CD4-positive, alpha-beta T cell treated with Interleukin-15 for 4 hours (primary cell): ENCODE data around the gene PPM1A.

Experiments used
- DNase-seq: peaks from one replicate; pipeline ENCODE4 v3.0.0-alpha.2; 2020; ENCODE audit warnings: low spot score

PPM1A gene

DNA sequence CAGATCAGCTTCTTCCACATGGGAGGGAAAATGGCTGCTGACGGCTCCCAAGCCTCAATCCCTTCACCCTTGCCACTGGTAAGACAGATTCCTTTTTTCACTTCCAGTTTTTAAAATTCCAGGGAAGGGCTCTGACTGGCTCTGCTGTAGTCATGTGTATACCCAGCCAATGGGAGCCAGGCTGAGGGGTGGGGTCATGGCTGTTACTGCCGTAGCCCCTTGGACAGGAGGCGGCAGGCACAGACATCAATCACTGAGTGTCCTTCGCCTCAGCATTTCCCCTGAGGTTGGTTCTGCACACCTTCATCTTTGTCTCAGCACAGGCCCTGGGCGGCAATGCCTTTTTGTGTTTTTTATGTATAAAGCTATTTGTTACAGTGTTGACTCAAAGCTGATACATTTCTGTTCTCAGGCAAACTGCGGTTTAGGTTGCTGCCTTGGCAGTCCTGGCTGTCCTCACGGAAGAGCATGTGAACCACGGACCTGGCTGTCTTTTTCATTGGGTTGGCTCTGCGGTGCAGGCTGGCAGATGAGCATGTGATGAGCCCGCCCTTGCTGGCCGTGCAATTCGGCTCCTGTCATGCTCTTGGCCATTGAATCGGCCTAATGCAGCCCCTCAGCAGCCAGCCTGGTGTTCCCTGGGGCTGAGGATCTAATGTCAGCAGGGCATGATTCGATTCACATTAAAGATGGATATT, 74.3 kb downstream of the PPM1A start:
- DNase-seq: no peak

- no peak for DNase-seq
These were observed 75.8 kb downstream of the PPM1A start for GRCh38 chr14:60324837-60325236.

- DNase-seq: no peak
These were observed 77.3 kb downstream of the PPM1A start for GRCh38 chr14:60326274-60326673.

DNA sequence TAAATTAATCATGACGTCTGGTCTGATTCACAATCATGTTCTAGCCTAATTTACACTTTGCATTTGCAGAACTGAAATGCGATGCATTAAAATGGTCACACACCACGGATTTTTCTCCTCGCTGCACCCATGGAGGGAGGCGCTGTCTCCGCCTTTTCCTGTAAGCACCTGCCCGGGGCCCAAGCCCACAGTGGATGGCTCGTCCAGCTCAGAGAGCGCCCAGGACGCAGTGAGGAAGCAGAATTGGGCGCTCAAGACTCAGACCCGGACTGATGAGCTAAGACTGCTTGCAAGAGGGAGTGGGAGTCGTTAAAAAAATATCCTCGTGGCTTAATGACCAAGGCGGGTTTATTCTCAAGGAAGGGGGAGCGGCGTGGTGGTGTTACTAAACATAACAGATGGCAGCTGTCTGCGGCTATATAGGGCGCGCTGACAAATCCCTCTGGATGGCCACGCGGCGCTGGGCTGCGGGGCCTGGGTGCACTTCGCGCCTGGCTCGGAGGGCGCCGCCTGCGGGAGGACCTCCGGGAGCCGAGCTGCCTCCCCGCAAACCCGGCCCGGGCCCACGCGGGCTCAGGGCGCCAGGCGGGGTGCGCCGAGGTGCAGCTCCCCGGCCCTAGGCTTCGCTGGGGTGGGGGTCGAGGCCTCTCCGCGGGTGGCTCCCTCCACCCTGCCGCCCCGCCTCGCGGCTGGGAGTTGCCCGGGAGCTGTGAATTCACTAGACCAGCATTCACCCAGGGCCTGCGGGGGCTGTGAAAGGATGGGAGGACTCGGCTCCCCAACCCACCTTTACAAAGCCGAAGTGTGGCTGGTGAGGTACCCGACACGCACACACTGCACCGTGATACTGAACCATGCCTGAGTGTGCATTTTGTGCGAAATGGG, 78.7 kb downstream of the PPM1A start:
- peak; percentile 22 for DNase-seq

GRCh38 chr14:60328583-60328982, 79.6 kb downstream of the PPM1A start:
- no peak for DNase-seq

DNA sequence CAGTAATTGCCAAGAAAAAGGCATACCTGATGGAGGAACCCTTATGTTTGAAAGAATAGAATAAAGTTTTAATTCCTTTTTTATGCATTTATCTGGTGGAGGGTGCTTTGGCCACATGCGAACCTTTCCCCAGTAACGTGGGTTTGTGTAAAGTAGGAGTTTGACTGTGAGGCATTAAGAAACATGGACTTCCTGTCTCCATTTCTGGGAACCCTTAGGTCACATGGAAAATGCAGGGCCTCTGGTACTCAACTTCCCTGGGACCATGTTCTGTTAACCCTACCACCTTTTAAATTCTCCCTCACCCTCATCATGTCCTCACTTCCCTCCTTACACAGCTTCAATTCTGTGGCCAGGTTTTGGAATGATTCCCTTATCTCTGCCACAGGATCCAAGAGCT, 80.3 kb downstream of the PPM1A start:
- no peak for DNase-seq

DNA sequence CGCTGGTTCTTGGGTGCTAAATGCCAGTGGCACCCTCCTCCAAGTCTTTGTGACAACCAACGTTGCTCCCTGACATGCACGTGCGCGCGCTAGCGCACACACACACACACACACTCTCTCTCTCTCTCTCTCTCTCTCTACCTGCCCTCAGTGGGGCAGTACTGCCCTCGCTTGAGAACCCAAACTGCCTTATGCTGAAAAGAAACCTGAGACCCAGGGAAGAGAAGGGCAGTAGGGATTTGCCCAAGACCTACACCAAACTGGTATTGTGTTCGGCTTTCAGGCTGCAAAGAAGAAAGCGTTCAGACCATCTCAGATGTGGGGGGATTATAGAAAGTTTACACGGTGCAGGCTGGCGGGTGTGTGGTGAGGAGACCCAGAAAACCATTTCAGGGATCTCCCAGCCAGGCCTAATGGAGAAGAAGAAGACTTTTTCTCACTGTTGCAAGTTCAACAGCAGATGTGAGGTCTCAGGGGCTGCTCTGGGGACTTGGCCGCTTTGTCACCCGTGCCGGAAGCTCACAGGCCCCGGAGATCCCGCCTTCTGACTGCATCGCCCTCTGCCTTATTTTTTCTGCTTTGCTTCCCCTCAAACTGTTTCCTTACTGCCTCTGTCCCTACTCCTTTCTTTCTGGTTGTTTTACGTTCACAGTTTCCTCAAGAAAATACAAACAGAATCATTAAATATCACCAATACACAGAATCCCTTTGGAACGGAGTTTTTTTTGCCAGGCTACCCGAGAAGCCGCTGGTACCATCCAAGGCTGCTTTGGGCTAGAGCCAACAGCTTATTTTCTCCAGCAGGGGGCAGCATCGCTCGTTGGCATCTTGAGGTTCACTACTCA, 82.4 kb downstream of the PPM1A start:
- peak; percentile 79 for DNase-seq

DNA sequence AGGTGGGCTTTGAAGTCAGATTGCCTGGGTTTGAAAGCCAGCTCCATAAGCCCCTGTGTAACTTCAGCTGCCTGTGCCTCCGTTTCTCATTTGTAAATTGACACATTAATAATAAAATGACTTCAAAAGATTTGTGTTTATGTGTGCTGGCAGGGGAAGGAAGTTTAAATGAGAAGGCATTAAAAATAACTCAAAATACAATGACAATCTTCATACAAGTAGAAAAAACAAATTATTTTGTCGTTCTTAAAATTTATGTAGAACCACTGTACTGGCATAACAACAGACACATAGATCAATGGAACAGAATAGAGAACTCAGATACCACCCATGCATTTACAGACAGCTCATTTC, 83.0 kb downstream of the PPM1A start:
- no peak for DNase-seq

DNA sequence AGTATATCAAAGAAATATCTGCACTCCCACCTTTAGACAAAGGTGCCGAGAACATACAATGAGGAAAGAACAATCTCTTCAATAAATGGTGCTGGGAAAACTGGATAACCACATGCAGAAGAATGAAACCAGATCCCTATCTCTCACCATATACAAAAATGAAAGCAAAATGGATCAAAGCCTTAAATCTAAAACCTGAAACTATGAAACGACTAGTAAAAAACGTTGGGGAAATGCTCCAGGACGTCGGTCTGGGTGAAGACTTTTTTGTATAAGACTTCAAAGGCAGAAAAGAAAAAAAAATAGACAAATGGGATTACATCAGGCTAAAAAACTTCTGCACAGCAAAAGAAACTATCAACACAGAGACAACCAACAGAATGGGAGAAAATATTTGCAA, 83.8 kb downstream of the PPM1A start:
- no peak for DNase-seq

DNA sequence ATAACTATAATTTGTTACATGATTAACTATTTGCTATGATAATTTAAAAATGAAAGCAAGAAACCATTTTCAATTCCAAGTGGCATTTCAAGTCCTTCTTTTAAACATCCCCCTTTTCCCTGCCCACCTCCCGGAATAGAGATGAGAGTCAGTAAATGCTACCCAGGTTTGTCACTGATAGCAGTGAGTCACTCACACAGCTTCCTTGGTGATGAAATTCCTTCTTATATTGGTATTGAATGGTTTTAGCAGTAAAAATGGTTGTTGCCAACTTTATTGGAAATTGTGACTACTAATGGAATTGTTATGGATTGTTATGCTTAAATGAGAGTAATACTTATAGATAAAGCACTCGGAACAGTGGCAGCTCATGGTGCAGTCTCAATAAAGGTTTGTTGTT, 90.5 kb downstream of the PPM1A start:
- no peak for DNase-seq

DNA sequence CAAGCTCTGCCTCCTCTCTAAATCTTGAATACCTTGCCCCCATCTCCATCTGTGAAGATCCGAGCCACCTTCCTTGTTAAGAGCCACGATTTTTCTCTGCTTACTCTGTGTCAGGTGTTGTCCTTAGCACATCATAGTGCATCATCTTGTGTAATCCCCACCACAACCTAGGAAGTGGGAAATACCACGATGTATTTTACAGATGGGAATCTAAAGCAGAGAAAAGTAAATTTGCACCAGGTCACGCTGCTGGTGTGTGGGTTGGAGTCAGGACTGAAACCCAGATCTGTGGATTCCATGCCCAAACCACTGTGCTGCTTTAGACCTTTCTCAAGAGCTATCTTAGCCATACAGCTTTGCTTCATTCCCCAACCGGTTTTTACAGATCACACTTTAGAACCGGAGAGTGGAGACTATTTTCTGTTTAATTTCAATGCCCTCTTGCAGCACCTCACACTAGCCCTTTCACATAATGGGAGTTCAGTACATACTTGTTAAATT, 94.6 kb downstream of the PPM1A start:
- DNase-seq: no peak

DNA sequence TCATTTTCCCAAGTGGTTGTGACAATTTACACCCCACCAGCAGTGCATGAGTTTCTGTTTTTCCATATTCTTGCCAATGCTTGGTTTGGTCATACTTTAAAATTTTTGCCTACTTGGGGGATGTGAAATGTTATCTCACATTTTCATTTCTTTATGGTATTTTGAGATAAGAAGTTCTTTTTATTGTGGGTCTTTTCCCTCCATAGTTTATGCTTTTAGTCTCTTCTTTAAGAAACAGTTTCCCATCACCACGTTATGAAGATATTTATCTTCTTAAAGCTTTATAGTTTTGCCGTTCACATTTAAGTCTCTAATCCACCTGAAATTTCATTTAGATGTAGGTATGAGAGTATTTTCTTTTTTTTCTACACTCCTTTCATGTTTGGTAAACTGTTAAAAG, 95.7 kb downstream of the PPM1A start:
- no peak for DNase-seq

DNA sequence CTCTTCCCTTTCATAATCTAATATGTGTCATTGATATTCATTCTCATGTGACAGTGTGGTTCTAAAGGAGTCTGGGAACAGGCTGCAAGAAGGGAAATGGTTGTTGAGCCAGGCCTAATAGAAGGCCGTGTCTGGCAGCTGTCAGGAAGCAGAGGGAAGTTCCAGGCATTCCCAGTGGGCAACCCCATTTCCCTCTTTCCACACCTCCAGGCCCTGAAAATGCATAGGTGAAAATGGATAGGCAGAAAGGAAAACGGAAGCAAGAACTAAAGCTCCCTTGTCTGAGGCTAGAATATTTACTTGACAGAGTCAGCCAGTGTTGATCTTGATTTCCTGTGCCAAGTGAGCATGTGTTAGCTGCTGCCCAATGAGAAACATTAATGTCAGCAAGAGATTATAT, 97.7 kb downstream of the PPM1A start:
- no peak for DNase-seq

GRCh38 chr14:60348211-60348610, 99.2 kb downstream of the PPM1A start:
- DNase-seq: no peak
